IPS-18c (cell line): ENCODE data around the gene MORN1.

ENCODE experiments used
- H3K4me3 ChIP-seq: 2 replicates; pipeline ENCODE4 v1.7.0; 2013; ENCODE audit warnings: low read depth, mild to moderate bottlenecking, low read length, moderate library complexity; ENCODE audit not compliant: insufficient read depth
- H3K9me3 ChIP-seq: one replicate; pipeline ENCODE4 v1.6.1; 2013; ENCODE audit warnings: mild to moderate bottlenecking, low read length, moderate library complexity; ENCODE audit not compliant: control insufficient read depth, insufficient read depth

The MORN1 gene

GRCh38 chr1:2396476-2396875, 5.1 kb upstream of the MORN1 start:
- no peak overlapping the region for H3K4me3 ChIP-seq
- H3K9me3 ChIP-seq: no peaks in the 10 kb centered on the region

DNA sequence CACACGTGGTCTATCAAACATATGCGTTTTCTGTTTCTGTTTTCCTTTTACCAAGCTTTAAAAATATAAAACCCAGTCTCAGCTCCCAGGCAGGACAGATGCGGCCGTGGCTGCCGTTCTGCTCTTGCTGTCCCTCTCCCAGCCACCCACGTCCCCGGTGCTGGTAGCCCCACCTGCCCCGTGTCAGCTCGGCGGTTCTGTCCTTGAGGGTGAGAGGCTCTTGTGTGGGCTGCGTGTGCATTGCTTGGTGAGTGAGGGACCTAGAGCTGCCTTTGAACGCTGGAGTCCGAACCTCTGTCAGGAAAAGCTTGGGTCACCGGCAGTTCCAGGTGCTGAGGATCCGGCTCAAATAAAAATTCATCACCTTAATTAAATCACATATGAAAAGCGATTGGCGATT, 4.7 kb upstream of the MORN1 start:
- Histone ChIP-seq H3K4me3 (no peak overlapping the region), H3K9me3 (no peaks in the 10 kb centered on the region)

DNA sequence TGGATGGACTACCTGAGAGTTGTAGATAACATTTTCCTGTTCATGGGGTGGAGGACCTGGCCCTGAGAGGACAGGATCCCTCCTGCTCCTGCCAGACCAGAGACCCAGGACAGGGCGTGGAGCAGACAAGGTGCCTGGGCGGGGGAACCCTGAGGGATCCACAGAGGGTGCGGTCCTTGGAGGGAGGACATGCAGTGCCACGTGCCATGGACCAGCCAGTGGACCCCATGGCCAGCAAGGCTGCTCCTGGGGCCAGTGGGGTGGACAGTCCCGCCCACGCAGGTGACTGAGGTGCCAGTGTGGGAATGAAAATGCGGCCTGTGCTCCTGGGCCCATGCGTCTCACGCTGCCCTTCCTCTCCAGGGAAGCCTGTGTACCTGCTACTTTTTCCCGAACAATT, 3.9 kb upstream of the MORN1 start:
- Histone ChIP-seq H3K9me3 (no peaks in the 10 kb centered on the region), H3K4me3 (no peak overlapping the region)

DNA sequence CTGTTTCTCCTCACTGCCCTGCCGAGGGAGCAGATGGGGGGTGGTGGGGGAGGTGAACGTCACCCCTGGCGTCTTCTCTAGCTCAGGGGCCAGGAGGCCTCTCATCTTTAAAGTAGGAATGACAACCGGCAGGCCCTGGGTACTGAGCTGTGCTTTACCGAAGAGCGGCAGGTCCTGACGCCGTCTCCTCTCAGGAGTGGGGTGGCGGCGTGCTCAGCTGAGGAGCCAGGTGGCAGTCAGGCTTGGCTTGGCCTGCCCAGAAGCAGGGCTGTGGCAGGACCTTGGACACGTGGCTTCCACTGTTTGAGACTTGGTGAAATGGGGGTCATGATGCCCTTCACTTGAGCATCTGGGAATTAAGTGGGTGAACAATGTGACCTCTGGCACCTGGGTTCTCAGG, 3.4 kb upstream of the MORN1 start:
- no peaks in the 10 kb centered on the region for H3K9me3 ChIP-seq
- H3K4me3 ChIP-seq: no peak overlapping the region

GRCh38 chr1:2394220-2394619, 2.9 kb upstream of the MORN1 start:
- no peaks in the 10 kb centered on the region for H3K9me3 ChIP-seq
- H3K4me3 ChIP-seq: no peak overlapping the region

DNA sequence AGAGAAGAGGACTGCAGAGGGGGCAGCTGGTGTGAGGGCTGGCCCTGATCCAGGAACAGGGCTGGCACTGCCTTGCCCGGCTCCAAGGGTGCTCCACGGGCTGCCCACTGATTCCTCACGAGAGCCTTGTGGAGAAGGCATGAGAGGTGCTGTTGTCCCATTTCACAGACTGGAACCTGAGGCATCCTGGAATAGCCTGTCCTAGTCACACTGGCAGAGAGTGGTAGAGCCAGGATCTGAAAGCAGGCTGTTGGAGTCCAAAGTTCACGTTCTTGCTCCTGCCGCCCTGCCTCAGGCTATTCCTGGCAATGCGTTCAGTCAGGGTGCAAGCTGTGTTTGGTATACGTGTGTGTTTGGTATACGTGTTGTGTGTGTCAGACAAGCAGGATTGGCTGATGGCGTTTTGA, 2.1 kb upstream of the MORN1 start:
- Histone ChIP-seq H3K9me3 (no peaks in the 10 kb centered on the region), H3K4me3 (no peak overlapping the region)

DNA sequence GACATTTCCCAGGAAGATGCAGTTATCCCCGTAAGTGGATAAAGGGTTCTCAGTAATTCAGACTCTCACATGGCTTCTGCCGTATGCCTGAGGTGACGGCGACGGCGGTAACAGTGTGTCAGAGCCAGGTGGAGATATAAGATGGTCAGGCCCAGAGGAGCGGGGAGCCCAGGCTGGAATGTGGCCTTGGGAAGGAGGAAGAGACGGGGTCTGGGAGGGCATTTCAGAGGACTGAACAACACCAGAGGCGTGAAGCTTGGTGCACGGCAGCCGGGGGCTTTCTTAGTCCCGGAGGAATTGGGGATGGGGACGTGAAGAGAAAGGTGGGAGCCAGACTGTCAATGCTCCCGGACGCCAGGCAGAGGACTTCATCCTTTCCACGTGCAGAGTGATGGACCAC, 1.3 kb upstream of the MORN1 start:
- Histone ChIP-seq H3K4me3 (peak overlapping the region; percentile 94; the same call in 1 of the 2 replicates), H3K9me3 (no peaks in the 10 kb centered on the region)

- peak overlapping the region; percentile 94 for H3K4me3 ChIP-seq
These were observed 666 bp upstream of the MORN1 start for GRCh38 chr1:2391931-2392509.

GRCh38 chr1:2389644-2390043, 1.7 kb downstream of the MORN1 start:
- Histone ChIP-seq H3K4me3 (no peak overlapping the region), H3K9me3 (no peaks in the 10 kb centered on the region)

More at GRCh38 chr1:2391931-2392509, 666 bp upstream of the MORN1 start:
- no peaks in the 10 kb centered on the region for H3K9me3 ChIP-seq

DNA sequence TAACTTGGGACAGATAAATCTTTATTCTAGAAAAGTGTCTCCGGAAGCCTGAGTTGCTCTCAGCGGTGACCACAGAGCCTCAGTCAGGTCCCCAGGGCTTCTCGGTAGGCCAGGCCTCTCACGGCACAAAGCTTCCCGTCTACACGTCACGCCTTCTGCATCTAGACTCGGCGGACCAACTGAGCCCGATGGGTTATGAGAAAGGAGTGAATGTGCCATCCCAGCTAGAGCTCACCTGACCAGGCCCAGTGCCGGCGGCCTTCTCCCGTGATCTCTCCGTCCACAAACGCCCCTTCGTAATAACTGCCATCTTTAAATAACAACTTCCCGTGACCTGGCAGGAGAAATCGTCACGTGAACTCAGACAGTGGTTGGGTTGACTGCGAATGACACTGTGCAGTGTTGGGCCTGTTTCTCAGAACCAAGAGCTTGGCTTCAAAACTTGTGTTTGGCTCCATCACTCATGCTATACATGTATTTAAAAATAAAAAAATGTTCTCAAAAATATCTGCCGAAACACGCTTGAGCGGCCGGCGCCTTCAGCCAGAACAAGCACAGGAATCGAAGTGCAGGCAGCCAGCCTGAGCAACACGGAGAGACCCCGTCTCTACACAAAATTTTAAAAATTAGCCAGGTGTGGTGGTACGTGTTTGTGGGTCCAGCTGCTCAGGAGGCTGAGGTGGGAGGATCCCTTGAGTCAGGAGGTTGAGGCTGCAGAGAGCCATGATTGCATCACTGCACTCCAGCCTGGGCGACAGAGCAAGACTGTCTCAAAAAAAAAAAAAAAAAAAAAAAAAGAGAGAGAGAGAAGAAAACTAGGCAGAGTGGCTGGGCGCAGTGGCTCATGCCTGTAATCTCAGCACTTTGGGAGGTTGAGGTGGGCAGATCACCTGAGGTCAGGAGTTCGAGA, 3.1 kb downstream of the MORN1 start:
- Histone ChIP-seq H3K4me3 (no peak overlapping the region), H3K9me3 (no peaks in the 10 kb centered on the region)

GRCh38 chr1:2386636-2387611, 4.4 kb downstream of the MORN1 start:
- Histone ChIP-seq H3K9me3 (no peaks in the 10 kb centered on the region), H3K4me3 (no peak overlapping the region)

- no peak overlapping the region for H3K4me3 ChIP-seq
These were observed 5.6 kb downstream of the MORN1 start for GRCh38 chr1:2385606-2386280.

DNA sequence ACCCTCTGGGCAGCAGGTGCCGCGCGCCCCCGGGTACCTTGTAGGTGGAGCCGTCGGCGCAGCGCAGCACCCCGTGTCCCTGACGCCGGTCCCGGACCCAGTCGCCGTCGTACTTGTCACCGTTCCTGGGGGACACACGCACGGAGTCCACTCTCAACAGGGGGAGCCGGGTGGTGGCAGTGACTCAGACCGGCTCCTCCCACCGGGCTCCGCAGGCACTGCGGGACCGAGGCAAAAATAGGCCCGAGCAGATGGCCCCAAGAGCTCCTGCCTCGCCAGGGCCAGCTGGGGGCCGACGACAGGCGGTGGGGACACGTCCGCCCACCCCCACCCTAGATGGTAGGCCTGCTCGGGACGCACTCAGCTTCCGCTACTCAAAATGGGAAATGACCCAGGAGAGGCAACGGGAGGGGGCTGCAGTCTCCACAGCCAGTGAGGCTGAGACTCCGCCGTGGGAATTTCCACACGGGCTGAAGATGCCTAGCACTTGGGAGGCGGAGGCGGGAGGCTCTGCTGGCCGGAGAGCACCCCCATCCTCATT, 6.3 kb downstream of the MORN1 start:
- Histone ChIP-seq H3K9me3 (no peaks in the 10 kb centered on the region), H3K4me3 (no peak overlapping the region)

More at GRCh38 chr1:2385606-2386280, 5.6 kb downstream of the MORN1 start:
- no peaks in the 10 kb centered on the region for H3K9me3 ChIP-seq

GRCh38 chr1:2384130-2384860, 7.1 kb downstream of the MORN1 start:
- no peaks in the 10 kb centered on the region for H3K9me3 ChIP-seq
- no peak overlapping the region for H3K4me3 ChIP-seq

DNA sequence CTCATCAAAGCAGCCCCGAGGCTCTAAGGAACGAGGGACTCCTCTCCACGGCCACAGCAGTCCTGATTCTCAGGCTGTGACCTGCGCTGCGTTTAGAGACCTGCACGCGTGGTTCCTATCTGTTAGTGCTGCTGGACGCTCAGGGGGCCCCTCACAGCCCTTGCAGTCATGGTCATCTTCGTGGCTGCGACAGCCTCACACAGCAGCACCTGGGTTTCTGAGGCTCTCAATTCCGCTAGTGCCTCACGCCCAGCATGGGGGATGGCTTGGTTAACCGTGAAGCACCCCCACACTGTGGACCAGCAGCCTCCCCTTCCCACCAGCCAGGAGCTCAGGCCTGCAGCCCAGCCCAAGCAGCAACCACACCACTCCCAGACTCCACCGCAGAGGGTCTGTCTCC, 7.8 kb downstream of the MORN1 start:
- no peak overlapping the region for H3K4me3 ChIP-seq
- no peaks in the 10 kb centered on the region for H3K9me3 ChIP-seq
